NCI-H2196 (cell line): ENCODE data around the gene ACTRT2.

Experiments used
- DNase-seq: peaks from one replicate; lab custom pipeline; 2025; ENCODE audit not compliant: unreplicated experiment; lab: John Stamatoyannopoulos, UW

ACTRT2 gene

DNA sequence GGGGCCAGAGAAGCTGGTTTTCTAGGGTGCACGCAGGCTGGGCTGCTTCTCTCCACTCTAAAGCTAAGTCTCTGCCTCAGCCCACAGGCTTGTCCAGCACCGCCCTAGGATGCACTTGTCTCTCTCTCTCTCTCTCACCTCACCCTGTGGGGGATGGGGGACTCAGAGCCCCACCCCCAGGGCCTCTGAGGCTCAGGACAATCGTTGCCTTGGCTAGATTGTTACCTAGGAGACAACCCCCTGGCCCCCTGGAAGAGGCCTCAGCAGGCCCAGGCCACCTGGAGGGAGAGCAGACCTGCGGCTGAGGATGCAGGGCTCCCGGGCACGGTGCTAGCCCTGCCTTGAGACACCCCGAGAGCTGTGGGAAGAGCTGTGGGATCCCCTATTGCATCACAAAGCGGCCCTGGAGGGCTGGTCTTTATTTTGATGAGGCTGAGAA is at the start of gene ACTRT2:
Gene ACTRT2, plus strand, starts transcription at position 235 of the 439 bp plus-strand sequence. CDS start 220 bp downstream, outside the sequence.
- DNase-seq: no peak

DNA sequence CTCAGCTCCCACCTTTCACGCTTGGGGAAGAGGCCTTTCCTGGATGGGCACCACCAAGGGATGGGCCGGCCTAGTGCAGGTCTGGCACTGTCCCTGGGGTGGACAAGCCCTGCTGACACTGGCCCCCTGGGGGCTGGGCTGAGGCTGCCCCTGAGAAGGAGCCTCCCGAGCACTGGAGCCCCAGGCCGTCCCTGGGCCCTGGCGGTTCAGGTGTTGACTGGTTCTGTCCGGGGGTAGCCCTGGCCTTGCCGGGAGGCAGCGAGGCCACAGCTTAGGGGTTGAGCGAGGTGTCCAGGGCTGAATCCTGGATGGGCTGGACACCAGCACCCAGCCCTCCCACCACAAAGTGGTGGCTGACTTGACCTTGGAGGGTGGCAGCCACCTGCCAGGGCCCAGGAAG is 49.7 kb upstream of the ACTRT2 start:
- no peak for DNase-seq

GRCh38 chr1:2972011-2972878 is 49.0 kb upstream of the ACTRT2 start:
- DNase-seq: no peak

DNA sequence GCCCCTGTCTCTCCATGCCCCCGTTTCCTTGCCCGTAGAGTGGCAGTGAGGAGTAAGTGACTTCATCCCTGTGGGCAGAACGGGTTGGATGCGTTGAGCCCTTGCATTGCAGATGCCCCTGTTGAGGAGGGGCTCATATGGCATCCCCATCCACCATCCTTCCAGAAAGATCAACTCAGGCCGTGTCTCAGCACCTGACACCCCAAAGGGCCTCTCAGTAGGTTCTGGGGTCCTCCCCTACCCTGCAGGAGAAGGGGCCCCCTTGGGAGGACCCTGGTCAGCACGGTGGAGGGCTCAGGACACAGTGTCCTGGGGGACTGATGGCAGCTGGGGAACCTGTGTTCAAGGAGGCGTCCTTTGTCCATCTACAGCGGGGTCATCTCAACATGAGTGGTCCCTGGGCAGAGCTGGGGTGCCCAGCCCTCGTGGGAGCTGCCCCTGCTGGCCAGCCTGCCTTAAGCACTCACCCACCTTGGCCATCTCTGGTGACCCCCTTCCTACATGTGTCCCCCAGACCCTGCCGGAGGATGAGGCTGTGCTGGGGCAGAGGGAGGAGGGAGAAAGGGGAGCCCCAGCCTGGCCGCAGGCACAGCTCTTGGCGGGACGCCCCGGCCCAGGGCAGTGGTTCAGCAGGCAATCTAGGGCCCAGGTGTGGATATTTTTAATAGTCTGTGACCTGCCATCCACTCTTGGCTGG is 48.2 kb upstream of the ACTRT2 start:
- DNase-seq: no peak

- no peak for DNase-seq
Observed at GRCh38 chr1:2973601-2974593, 47.4 kb upstream of the ACTRT2 start.

DNA sequence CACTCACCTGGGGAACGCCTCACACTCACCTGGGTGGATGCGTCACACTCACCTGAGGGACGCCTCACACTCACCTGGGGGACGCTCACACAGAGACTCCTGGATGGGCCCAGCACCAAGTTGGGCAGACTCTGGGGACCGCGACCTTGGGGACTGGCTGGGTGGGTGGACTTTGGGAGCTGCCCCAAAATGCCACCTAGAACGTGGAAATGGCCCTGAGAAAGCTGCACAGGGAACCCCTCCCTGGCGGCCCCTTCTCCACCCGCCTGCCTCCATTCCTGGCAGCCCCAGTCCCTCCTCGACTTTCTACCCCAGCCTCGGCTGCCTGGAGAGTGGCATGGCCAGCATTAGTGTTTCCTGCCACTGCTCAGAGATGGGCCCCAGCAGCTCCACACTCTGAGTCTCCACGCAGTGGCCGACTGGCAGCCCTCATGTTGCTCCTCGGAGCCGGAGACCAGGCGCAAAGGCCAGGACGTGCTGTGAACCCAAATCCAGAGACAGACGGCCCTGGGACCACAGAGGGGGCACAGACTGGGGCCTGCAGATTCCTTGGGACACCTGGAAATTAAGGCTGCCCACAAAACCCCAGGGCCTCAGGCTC is 46.5 kb upstream of the ACTRT2 start:
- DNase-seq: no peak

DNA sequence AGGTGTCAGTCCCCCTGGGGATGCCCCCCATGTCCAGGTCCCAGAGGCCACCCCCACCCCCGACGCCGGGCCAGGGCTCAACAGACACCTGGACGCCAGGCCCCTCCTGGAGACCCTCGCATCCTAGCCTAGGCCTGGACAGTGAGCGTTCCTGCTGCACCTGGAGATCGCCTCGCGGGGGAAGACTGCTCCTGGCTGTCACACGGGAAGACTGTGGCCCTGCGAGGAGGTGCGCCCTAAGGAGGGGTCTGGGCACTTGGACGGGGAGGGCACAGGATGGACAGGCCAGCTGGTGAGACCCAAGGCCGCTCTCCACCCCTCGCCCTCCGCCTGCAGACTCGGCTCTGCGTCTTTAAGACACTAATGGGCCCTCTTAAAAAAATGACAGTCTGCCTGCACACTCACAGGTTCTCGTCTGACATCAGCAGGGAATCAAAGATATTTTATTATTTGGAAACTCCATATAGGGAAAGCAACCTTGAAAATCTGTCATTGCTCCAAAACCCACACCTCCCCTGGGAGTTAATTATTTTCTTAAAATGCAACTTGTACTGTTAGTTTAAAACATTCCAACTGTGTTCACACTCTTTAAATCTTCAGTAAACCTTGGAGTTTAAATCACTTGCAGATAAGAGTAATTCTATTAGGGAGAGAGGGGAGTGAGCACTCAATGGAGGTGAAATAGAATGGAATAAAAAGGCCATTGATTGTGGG is 45.6 kb upstream of the ACTRT2 start:
- DNase-seq: no peak

- DNase-seq: no peak
Observed at GRCh38 chr1:2976180-2976562, 45.1 kb upstream of the ACTRT2 start.

GRCh38 chr1:2977886-2978611 is 43.2 kb upstream of the ACTRT2 start:
- no peak for DNase-seq

DNA sequence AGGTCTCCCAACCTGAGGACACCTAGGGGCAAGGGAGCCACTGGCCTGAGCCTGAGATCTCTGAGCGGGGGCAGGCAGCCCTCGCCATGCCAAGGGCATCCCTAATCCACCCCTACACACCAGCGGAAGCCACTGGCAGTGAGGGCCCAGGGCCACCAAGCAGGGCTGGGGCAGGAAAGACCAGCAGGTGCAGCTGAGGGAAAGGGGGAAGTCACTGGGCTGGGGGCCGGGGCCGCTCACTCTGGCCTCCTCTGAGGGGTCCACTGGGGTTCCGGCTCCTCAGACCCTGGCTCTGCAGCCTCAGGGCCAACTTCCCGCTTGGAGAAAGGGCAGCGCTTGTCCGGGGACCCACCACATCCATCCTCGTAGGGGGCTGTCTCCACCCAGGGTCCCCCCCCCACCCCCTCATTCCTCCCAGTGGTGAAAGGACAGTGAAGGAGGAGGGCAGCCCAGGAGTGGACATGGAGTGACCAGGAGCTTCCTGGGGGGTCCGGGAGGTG is 42.5 kb upstream of the ACTRT2 start:
- DNase-seq: no peak

DNA sequence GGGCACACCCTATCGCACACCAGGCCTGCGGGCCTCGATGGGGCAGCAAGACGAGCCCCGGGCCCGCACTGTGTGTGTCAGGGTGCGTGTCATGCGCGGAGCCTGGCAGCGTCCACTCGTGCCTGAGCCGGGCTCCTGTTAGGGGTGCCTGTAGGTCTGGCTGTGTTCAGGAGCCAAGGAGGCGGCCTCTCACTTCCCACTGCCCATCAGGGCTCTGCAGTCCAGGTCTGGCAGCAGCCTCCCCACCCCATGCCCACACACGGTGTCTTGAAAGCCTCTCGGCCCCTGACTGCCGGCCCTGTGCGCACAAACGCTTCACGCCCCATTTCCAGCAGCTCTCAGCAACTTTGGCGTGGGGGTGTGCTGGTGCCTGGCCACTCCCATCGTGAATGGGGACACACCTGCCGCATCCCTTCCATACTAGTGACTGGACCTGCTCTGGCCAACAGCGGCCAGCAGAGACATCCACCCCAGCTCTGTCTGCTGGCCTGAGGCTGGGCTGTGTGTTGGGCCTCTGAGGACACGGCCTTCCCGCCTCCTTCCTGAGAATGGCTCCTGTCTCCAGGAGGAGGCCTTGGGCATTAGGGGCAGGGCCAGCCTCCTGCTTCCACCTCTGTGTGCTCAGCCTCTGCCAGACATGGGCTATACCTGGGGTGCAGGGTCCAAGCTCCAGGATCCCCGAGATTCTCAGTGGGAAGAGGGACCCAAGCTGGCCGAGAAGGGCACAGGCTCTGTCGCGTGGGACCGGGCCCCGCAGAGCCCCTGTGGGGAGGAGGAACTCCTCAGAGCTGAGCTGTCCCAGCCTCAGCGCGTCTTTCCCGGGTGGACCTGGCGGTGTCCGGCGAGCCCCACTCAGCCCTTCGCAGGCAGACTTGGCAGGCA is 41.8 kb upstream of the ACTRT2 start:
- no peak for DNase-seq

DNA sequence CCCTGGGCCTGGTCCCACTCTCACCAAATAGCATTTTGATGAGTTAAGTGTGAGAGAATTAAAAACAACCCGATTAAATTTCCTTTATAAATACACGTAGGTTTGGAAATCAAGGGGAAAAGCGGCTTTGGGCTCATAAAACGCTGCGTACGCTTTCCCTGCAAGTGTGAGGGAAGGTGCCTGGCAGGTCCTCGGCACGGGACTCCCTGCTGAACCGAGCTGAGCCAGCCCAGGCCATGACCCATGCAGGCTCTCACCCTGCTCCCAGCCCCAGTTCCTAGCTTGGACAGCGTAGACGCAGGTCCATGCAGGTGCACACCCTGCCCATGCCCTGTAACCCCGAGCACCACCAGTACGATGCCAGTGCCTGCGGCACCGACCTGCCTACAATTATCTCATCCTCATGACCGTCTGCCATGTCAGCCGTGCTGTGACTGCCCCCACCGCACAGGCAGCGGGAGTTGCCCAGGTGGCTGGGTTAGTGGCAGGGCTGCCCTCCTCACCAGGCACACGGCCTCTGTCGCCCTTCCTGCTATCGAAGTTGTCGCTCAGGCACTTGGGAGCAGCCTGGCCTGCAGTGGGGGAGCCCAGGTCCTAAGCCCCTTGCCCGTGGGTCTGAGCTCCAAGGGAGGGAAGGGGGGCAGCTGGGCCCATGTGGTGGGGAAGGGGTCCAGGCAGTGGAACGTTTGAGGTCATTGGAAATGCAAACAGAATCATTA is 41.0 kb upstream of the ACTRT2 start:
- no peak for DNase-seq

- DNase-seq: no peak
Observed at GRCh38 chr1:2980849-2981248, 40.4 kb upstream of the ACTRT2 start.

GRCh38 chr1:2981388-2981787 is 39.9 kb upstream of the ACTRT2 start:
- no peak for DNase-seq

- DNase-seq: no peak
Observed at GRCh38 chr1:2981981-2982614, 39.2 kb upstream of the ACTRT2 start.

GRCh38 chr1:2982615-2983318 is 38.5 kb upstream of the ACTRT2 start:
- DNase-seq: no peak

- DNase-seq: no peak
Observed at GRCh38 chr1:2983319-2983705, 38.0 kb upstream of the ACTRT2 start.
